HEK293 (cell line): ENCODE data around the gene ZNF408.

Source experiments
- CTCF ChIP-seq: fragments of 450-650 bp; formaldehyde crosslinking; IDR thresholded peaks from 2 replicates; pipeline ENCODE4 v1.5.1; 2016; ENCODE audit warnings: missing biosample characterization, missing genetic modification characterization
- KLF8 ChIP-seq: fragments of 450-650 bp; formaldehyde crosslinking; IDR thresholded peaks from 2 replicates; pipeline ENCODE4 v1.5.1; 2016; ENCODE audit warnings: missing biosample characterization, missing genetic modification characterization
- REST ChIP-seq: fragments of 450-650 bp; formaldehyde crosslinking; IDR thresholded peaks from 2 replicates; pipeline ENCODE4 v1.5.1; 2016; ENCODE audit warnings: missing biosample characterization, missing genetic modification characterization
- ZBTB26 ChIP-seq: fragments of 450-650 bp; formaldehyde crosslinking; optimal IDR thresholded peaks from 2 replicates; pipeline ENCODE3; 2016; ENCODE audit warnings: missing biosample characterization, mild to moderate bottlenecking, missing genetic modification characterization
- ZEB2 ChIP-seq: fragments of 450-650 bp; formaldehyde crosslinking; IDR thresholded peaks from 2 replicates; pipeline ENCODE4 v1.5.1; 2016; ENCODE audit warnings: missing biosample characterization, missing genetic modification characterization
- ZNF133 ChIP-seq: fragments of 450-650 bp; formaldehyde crosslinking; IDR thresholded peaks from 2 replicates; pipeline ENCODE4 v1.5.1; 2016; ENCODE audit warnings: missing biosample characterization, missing genetic modification characterization
- ZNF394 ChIP-seq: fragments of 450-650 bp; formaldehyde crosslinking; IDR thresholded peaks from 2 replicates; pipeline ENCODE4 v1.5.1; 2016; ENCODE audit warnings: missing biosample characterization, missing genetic modification characterization, mild to moderate bottlenecking, moderate library complexity, borderline replicate concordance

DNA sequence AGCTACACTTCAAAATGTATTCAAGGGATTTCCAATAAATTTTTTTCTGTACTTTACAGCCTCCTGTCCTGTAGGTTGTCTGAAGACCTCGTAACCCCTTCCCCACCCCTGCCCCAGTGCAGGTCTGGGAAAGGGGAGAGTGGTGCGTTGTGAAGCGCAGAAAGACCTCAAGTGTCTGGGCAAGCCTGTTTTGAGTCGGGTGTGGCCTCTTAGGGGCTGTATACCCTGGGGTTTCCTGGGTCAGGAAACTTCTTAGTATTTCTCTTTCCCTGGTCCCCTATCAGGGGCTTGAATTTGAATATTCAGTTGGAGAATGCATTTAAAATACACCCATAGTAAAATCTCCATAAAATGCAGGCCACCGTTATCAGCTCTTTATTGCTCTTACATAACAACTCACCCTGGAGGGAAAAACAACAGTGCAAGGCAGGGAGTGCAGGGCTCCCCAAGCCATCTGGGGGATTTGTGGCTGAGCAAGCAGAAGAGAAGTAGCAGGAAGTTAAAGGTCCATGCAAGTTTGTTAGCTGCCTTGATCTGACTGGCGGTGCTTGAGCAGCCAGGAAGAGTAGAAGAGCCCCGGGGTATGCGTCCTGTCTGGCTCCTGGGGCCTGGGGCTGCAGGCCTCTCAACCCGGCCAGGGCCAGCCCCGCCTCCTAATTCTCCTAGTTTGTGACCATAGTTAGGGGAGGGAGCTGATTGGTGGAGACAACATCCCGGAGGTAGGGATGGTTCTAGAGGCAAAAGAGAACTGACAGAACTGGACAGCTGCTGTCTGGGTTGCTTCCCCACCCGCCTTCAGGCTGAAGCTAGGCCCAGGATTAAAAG, 26.2 kb upstream of the ZNF408 start:
- TF ChIP-seq REST (tag by site-specific recombination) (no peak), ZEB2 (tag by site-specific recombination) (no peak), KLF8 (tag by site-specific recombination) (no peak), ZNF133 (tag by site-specific recombination) (no peak), ZNF394 (tag by site-specific recombination) (no peak), CTCF (no peak), ZBTB26 (no peak)
